Left lobe of liver (tissue), 2 donors: ENCODE data around the gene DGCR6L. TPM values are rescaled to one million over a fixed set of nuclear protein-coding genes. Genes with fewer than 3 reads are reported as not detected.
"Not testable (repeated sequence)": the region's sequence is repeated elsewhere in the genome, so short reads cannot be mapped to it uniquely, and the experiment has no call there.

Experiments used
- ATAC-seq: fragments of 200-7000 bp; cut with Tn5 transposase; one replicate; pipeline ENCODE4 v1.9.1; 2020; ENCODE audit warnings: mild to moderate bottlenecking, moderate library complexity
- DNase-seq: peaks from one replicate; pipeline ENCODE4 v3.0.0-alpha.2; 2020; ENCODE audit warnings: low spot score
- total RNA-seq: library from RNA; stranded (reverse); gene quantifications from one replicate; pipeline ENCODE4 v1.2.1, GENCODE V29; 2021
- donor health status: DM: no; HTN: no; CAD: no; lungs with moderate emphysema.
- donor health status: DM: no; HTN: yes; CAD: no.

DGCR6L gene
- total RNA-seq, 1 donor from 2014 or later, result 60.2 TPM

GRCh38 chr22:20265772-20266666, 53.8 kb downstream of the DGCR6L start:
- ATAC-seq, DNase-seq: not testable (repeated sequence)

- peak; percentile 71 for DNase-seq
- ATAC-seq, result peak; percentile 57
Observed at GRCh38 chr22:20264614-20265452, 55.0 kb downstream of the DGCR6L start.

Other genes starting within 250 kb of the DGCR6L start
- 26.9 TPM for gene DGCR8, start 239.8 kb downstream of the DGCR6L start, total RNA-seq
- 47.0 TPM for gene RANBP1, start 204.0 kb downstream of the DGCR6L start, total RNA-seq
- gene TRMT2A, start 202.8 kb downstream of the DGCR6L start, total RNA-seq, result 36.7 TPM
- gene ZDHHC8, start 188.3 kb downstream of the DGCR6L start, total RNA-seq, result 37.3 TPM
- gene CCDC188, start 169.0 kb downstream of the DGCR6L start, total RNA-seq, result not detected
- 10.9 TPM for gene RTN4R, start 51.7 kb downstream of the DGCR6L start, total RNA-seq
- 5.7 TPM for gene ZNF74, start 74.1 kb upstream of the DGCR6L start, total RNA-seq
- 2.2 TPM for gene SCARF2, start 117.8 kb upstream of the DGCR6L start, total RNA-seq
- 13.3 TPM for gene KLHL22, start 175.7 kb upstream of the DGCR6L start, total RNA-seq
- gene MED15, start 187.6 kb upstream of the DGCR6L start, total RNA-seq, result 26.2 TPM